Transverse colon (tissue), 3 donors: ENCODE measurements around the gene MS4A4E.

Source experiments
- CTCF ChIP-seq, 5 experiments: fragments of 200-600 bp in 3 of 5; fragments of 450-650 bp in 2 of 5; sonication (generic) in 3 of 5; IDR thresholded peaks; 1 replicate in 2 of 5; 2 replicates in 3 of 5; pipeline ENCODE4 v1.5.1; 2016 to 2017; ENCODE audit warnings: antibody characterized with exemption in 5 of 5, inconsistent platforms in 3 of 5, mild to moderate bottlenecking in 2 of 5, moderate library complexity in 1 of 5
- EP300 ChIP-seq: sonication (generic); formaldehyde crosslinking; IDR thresholded peaks from one replicate; pipeline ENCODE4 v1.6.1; 2017; ENCODE audit warnings: antibody characterized with exemption, low read depth

- no peak for TF ChIP-seq CTCF (IDR thresholded peaks at IDR 0.05)
- no peak for TF ChIP-seq EP300
Observed at GRCh38 chr11:60257956-60258722, 15.2 kb upstream of the MS4A4E start.
